NCI-H2107 treated with DMSO at 0.1 percent for 48 hours (cell line): ENCODE data around the gene POC1B.

Source experiments
- DNase-seq: peaks from one replicate; lab custom pipeline; 2025; ENCODE audit not compliant: unreplicated experiment; lab: John Stamatoyannopoulos, UW

The POC1B gene

DNA sequence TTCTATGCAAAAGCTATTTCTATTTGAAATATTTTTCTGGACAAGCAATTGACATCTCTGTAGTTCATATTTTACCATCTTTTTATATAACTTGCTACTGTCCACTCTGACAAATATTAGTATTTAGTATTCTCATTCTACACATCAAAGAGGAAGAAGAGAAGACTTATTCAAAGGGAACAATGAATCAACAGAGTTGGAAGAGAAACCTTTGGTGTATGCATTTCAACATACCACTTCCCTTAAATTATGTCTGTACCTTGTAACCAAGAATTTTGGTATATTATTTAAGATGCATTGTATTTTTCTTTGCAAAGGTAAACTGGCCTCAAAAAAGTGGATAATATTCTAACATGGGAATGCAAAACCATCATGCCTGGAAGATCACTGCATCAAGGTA, 101.5 kb downstream of the POC1B start:
- DNase-seq, result no peak

DNA sequence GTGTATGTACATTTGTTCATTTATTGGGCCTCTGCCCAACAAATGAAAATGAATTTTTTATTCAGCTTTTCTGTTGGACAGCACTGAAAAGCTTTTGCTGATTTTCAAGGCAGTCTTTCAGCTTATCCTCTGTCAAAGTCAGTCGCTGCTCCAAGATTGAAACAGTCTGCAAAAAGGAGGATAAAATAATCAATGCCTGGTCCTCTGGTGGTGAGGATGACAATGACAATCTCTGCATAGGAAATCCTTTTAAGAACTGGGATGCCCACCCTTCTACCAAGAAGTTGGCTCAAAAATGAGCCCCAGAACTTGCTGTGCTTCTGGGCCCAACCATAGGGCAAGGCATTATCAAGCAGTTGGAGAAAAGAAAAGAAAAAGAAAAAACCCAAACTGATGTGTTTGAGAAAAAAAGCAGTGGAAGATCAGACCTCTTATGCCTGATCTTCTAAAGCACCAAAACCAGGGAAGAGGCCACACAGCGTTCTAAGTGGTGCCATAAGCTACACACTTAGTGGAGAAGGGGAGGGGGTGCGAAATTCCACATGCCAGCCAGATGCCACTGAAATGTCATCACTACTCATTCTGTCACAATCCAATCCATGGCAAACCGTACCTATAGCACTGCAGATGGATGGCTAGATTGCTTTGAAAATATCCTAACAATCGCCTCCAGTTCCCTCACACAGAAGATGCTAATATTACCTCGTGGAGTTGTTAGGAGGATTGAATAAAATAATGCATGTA, 104.6 kb downstream of the POC1B start:
- no peak for DNase-seq

DNA sequence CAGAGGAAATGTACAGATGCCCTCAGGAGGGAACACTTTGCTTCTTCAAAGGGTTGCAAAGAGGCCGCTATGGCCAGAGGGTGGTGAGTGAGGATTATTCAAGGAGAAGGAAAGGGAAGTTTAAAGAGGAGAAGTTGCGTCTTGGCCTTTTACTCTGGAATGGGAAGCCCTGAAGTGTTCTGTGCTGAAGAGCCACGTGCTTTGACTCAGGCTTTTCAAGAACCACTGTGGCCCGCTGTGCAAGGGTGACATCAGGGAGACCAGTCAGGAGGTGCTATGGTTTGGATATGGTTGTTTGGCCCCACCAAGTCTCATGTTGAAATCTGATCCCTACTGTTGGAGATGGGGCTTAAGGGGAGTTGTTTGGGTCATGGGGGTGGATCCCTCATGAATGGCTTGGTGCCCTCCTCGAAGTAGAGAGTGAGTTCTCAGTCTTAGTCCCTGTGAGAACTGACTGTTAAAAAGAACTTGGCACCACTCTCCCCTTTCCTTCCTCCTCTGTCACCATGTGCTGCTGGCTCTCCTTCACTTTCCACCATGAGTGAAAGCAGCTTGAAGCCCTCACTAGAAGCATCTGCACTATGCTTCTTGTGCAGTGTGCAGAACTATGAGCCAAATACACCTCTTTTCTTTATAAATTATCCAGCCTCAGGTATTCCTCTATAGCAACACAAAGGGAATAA, 107.5 kb downstream of the POC1B start:
- no peak for DNase-seq

DNA sequence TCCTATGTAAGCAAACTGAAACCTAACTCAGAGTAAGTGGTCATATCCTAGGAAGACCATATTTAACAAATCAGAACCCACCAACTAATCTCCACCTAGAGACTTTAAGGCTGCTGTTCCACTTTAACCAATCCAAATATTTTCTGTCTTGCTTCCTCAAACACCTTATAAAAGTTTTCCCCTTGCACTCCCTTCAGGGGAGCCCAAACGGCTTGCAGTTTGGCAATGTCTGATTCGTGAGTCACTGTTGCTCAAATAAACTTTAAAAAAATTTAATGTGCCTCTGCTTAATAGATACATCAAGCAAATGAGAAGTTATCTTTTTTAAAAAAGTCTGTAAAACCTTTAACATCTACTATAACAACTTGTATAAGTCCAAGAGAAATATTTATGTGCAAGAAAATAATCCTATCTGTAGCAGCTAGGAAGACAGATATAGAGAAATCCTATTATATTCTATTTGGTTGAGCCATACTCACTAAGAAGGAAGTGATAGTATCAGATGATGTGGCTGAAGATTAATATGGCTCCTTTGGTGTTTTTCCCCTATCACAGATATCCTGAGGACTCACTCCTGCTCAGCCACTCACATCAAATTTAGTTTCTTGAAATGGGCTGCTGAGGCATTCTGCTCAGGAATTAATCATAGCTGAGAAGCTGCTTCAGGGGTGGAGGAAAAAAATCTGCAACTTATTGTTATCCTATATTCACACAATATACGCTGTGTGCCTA, 108.4 kb downstream of the POC1B start:
- DNase-seq, result no peak

DNA sequence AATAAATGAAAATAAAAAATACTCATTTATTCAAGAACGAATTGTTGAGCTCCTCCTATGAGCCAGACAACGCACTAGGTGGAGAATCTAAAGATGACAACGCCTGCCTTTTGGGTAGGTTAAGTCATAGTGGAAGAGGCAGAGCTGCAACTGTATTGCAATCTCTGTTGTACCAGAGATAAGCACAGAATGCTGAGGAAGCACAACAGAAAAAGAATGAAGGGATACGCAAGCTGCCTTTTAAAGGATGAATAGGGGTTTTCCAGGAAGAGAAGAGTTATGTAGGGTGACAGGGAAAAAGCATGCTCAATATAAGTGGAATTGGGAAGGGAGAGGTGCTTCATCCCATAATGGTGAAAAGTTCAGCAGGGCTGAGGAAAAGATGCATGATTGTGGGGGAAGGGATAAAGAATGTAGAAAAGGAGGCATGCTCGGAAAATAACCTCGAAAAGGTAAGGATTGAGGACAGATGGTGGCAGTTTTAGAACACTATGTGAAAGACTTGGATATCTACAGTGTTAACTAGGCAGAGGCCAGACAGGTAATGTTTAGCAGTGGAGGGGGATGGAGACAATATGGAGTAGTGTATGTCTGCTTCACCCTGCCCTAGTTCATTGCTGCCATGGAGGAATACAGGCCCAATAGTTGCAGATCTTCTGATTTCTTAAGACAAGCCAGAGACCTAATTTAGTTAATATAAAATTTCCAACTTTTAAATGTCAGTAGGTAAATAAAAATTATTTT, 109.6 kb downstream of the POC1B start:
- DNase-seq, result no peak

DNA sequence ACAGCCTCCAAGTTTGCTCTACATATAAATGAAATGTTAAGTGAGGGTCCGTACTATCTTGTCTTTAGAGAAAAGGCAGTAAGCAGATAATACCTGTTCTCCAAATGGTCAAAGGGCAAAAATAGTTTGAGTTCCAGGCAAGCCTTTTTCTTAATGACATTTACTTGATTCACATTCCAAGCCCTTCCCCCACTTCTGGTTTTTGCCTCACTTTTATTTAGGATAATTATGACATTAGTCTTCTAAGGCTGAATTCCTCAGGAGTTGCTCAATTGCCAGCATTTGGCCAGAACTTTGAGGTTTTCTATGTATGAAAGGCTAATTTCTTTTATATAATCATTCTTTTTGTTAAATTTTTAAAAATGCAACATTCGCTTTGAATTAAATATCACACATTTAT, 111.0 kb downstream of the POC1B start:
- DNase-seq, result no peak

DNA sequence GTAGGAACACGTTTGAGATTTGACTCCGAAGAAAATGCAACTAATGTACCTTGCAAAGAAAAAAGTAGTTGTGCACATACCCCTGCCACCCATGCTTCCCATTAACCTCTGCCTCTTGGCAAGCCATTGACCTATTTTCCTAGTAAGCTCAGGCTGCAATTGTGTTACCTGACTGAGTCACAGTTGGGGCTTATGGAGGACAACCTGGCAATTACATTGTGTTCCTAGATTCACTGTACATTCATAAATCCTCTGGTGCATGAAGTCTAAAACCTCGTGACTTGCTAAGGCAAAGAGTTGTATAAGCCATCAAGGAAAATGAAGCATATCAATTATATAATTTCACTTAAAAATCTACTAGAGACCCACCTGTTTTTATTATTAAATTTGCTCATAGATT, 111.5 kb downstream of the POC1B start:
- no peak for DNase-seq

DNA sequence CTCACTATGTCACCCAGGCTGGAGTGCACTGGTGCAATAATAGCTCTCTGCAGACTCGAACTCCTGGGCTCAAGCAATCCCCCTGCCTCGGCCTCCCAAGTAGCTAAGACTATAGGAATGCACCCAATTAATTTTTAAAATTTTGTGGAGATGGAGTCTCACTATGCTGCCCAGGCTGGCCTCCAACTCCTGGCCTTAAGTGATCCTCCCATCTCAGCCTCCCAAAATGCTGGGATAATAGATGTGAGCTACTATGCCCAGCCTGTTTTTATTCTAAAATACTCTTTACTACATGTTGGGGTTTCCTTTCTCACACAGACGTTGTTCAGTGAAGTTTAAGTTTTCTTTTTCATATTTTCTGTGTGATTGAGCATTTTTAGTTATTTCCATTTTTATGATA, 112.6 kb downstream of the POC1B start:
- no peak for DNase-seq

DNA sequence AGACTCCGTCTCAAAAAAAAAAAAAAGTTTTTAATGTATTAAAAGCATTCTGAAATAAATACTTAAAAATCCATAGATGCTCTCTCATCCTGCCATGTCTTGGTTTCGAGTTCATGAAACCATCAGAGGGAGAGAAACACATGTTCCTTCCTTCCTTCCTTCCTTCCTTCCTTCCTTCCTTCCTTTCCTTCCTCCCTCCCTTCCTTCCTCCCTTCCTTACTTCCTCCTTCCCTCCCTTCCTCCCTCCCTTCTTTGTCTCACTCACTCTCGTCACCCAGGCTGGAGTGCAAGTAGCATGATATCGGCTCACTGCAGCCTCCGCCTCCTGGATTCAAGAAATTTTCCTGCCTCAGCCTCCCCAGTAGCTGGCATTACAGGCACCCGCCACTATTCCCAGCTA, 113.2 kb downstream of the POC1B start:
- DNase-seq, result no peak

DNA sequence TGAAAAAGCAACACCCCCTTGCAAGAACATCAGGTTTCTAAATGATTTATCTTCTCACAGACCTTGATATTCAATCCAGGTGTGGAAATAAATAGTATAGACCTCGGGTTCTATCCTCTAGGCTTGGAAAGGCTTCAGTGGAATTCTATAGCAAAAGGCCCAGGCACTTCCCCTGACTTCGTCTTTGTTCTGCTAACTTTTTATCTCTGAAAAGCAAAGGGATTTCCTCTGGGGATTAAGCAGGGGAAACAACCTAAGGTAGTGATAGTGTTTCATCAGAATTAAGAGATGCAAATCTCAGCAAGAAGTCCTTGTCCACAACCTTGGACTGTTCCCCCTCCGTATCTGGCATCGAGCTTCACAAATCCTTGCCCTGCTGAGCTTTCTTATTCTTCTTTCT, 114.0 kb downstream of the POC1B start:
- DNase-seq, result no peak

DNA sequence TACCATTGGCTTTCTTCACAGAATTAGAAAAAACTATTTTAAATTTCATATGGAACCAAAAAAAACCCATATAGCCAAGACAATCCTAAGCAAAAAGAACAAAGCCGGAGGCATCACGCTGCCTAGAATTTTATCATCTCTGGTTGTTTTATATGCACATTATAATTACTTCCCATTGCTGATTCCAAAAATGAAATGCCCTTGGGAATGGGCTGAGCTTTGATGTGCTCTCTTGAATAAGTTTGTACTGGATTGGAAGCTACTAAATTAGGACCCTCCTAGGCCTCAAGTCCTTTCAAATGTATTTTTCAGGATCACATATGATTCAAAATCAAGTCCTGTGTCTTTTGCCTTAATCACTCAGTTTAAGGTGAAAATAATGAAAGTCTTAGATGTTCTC, 114.6 kb downstream of the POC1B start:
- DNase-seq, result no peak

DNA sequence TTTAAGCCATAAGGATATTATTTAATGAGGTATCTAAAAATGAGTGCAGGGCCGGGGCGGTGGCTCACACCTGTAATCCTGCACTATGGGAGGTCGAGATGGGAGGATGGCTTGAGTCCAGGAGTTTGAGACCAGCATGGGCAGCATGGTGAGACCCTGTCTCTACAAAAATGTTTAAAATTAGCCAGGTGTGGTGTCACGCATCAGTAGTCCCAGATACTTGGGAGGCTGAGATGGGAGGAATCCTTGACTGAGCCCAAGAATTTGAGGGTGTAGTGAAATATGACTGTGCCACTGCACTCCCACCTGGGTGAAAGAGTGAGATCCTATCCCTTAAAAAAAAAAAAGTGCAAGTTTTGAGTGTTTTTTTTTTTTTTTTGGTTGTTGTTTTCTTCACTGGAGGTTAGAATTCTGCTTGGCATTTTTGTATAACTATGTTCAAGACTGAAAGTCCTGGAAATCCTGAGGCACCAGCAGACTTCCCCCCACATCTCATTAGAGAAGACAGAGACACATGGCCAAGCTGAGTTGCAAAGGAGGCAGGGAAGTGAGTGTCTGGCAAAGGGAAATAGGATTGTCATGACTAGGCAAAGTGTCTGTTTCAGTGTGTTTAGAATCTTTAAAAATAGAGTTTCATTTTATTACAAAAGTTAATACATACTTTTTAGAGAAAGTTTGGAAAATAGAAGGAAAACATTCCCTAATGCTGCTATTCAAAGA, 120.1 kb downstream of the POC1B start:
- DNase-seq, result no peak

DNA sequence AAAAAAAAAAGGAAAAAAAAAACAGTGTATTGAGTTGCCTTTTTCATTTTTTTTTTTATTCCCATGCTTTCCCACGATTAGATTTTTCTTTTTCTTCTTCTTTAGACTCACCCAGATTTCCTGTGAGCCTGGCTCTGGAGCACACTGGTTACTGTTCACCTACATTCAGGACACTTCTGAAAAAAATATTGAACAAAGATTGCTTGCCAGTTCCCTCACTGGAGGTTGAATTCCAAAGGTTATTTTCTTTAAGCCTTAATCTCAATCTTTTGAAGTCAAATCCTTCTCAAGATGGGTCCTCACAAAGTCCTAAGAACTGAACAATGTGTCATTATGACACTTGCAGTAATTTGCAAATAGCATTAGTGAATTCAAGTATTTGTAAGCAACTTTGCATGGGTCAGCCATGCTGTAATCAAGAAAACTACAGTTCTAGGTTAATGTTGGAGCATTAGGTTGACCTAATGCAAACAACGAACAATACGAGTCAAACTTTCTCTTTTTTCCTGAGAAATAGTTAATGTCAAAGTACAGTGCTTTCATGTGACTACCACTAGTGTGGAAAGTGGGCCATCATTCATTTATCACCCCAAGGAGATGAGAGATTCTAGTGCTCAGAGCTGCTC, 124.3 kb downstream of the POC1B start:
- DNase-seq, result no peak

DNA sequence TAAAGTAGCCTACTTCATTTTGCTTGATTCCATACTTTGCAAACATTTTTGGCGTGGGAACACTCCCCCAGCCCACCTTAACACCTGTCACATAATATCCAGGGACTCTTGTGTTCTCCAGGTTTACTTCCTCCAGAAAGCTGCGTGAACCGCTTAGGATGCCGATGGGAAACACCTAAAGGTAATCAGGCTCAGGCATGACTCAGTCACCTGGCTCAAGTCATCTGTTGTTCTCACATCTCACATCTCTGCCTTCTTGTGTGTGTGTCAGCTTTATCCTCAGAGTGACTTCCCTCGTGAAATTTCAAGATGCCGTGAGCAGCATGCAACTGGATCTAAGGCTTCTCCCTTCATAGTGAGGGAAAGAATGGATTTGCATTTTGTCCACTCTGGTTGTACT, 125.4 kb downstream of the POC1B start:
- no peak for DNase-seq

DNA sequence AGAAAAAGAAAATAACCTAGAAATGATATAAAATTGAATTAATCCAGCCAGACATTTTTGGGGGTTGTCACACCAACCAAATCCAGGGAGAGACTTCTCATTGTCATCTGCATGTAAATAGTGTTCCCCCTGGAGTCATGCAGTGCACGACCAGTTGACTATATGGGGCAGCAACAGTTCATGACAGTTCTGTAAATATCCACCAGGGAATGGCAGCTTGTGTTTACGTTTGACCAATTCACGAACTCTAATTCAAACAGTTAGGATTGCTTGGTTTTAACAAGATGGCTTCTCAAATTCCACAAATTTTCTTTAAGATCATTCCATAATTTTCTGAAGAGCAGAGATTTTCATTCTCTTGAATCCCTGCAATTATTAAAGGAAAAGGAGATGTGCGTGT, 130.1 kb downstream of the POC1B start:
- DNase-seq, result no peak

DNA sequence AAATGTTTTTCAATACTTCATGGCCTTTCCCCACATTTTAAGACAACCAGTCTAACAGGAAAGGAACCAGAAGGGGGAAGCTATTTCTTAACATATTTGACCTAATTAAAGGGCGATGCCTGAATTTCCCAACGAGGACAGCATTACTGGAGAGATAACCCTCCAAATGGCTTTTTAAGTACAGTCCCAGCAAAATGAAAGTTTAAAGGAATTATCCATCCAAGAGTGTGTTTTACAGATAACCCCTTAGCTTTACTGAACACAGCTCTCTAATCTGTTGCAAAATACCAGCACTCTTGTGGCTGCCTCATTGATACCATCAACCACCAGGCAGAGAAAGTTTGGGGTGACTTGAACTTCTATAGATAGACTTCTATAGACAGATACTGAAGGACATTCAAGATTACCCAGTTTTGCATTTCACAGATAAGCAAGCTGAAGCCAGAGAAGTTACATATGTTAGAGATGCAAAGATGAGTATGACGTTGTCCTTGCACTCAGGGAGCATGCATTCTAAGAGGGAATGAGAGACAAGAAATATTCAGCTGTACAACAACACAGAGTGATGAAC, 132.2 kb downstream of the POC1B start:
- DNase-seq, result no peak

DNA sequence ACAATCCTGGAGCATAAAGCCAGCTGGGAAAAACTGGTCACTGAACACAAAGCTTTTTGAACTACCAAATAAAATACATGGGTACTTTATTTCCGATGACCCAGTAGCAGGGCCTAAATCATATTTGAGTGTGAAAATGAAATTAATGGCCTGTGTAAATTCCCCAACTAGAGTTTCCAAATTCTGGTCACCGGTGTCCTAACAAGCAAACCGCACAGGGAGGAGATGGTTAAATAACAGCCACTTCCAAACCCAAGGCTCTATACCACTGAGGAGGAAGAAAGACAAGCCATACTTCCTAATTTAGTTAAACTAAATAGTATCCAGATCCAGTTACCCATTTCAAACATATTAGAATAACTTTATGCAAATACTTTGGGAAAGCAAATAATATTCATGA, 133.5 kb downstream of the POC1B start:
- no peak for DNase-seq

DNA sequence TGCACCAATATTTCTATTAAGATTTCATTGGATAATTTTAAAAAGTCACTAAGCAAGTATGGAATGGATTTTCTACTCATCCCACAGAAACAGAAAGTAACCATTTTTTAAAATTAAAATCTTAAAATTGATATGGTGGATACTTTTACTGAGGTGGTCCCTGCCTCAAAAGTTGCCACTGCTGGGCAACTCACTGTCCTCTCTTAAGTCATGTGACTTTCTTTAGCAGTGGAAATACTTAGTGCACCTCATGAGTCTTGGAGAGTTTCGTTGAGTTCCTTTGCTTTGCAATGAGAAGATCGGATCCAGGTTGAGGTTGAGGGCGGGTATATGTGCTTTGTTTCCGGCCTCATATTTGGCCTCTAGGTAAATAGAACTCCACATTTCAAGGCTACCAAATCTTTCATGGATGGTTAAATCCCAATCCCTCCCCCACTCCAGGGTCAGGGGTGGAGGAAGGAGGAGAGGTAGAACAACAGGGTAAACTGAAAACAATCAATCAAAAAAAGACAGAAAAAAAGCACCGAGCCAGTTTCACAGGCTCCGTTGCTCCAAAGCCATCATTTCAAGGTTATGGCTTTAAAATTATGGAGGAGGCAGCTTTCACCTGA, 134.0 kb downstream of the POC1B start:
- no peak for DNase-seq

DNA sequence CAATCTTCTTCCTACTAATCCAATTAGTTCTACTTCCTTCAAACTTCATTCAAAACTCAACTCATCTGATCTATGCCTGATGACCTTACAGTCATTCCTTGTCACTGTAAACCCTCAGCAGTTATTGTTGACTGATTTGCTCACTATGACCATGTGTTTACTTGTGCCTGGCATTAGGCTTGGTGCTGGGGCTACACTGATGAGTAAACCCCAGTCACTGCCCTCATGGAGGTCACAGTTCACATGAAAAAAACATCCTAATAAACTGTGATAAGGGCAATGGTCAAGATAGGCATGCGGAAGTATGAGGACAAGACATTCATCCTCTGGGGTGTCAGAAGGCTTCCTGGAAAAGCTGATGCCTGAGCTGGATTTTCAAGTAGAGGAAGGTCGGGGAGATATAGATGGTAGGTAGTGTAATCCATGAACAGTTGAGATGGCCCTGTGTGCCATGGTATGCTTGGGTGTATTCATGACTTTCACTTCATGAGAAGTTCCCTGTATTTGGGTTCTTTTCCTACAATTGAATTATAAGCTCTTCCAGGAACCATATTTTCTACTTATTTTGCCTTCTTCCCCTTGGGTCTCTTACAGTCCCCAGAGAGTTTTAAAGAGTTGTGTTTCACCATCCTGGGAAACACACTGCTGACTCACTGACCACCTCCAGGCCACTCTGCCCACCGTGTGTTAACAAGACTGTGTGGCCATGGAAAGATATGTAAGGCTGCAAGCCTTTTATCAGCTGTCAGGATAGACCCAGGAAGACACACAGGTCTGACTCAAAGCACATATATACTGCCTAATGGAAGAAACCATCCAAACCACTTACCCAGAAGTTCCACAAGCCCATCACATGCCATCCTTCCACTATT, 134.8 kb downstream of the POC1B start:
- DNase-seq, result no peak
